ENCODE data around the gene SLC5A9.
"Not testable (repeated sequence)": the region's sequence is repeated elsewhere in the genome, so short reads cannot be mapped to it uniquely, and the experiment has no call there.

Gene SLC5A9

DNA sequence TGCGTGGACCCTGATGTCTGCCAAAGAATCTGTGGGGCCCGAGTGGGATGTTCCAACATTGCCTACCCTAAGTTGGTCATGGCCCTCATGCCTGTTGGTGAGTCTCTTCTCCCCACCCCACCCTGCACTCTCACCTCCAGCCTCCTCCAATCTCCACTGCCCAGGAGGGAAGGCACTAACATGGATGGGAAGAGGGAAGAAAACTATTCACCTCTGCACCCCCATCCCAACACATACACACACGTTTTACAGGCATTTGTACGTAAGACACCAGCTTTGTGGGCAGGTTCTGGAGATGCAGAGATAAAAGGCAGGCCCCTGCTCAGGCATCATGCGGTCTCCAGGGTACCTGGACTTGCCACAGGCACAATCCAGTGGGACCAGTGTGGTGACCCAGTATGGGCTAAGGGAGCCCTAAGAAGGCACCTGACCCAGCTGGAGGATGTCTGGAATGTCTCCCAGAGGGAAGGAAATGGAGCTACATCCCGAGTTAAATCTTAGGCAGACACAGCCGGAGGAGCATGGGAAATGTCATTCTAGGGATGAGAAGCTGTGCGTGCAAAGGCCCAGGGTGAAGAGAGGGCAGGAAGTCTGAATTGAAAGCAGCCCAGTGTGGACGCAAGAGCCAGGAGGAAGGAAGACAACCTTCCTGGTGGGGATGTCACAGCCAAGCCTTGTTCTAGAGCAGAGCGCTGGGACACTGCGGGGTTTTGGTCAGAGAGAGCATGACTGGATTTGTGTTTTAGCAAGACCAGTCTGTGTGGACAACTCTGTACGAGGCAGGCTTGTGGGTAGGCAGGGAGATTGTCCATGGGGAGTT is 11.4 kb downstream of the SLC5A9 start:
- DNase-seq (ENCODE audit: extremely low spot score, insufficient read length, low read depth) (no peak), FAIRE-seq (no peak)

DNA sequence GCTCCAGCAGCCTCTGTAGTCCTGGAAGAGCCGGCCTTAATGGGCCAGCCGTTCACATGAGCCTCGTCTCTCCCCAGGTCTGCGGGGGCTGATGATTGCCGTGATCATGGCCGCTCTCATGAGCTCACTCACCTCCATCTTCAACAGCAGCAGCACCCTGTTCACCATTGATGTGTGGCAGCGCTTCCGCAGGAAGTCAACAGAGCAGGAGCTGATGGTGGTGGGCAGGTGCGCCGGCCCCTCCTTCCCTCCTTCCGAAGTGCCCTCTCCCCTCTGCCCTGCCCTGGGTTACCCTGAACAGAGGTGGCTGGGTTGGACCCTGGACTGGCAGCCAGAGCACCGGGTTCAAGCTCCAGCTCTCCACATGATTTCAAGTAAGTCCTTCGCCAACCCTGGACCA is 13.1 kb downstream of the SLC5A9 start:
- FAIRE-seq: no peak
- no peak for DNase-seq (ENCODE audit: extremely low spot score, insufficient read length, low read depth)

DNA sequence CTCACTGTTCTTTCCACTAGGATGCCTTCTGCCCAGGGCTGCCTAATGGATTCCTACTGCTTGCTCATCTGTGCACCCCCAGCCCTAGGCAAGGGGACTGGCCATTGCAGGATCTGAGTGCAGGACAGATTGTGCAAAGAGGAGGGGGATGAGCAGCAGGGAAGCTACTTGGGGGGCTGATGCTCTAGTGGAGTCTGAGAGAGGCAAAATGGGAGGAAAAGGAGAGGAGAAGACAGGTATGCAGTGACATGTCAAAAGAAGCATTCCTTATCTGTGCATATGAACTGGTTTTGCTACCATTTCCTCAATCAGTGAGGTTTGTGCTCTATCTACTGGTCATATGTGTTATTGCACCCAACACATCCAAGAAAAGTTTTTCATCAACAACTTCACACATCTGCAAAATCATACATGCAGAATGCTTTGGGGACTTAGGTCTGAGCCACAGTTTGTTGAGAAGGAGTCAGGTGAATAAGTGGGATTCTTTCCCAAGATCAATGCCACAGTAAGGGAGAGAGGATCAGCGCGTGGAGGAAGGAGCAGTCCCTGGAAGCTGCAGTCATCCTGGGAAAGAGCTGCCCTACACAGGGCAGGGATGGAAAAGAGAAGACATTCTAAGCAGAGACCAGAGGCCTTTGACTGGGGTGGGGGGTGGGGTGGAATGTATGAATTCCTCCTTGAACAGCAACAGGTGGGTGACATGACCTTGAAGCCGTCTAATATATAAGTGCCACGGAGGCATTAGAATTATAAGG is 14.4 kb downstream of the SLC5A9 start:
- DNase-seq (ENCODE audit: extremely low spot score, insufficient read length, low read depth): no peak
- FAIRE-seq: peak; percentile 83

DNA sequence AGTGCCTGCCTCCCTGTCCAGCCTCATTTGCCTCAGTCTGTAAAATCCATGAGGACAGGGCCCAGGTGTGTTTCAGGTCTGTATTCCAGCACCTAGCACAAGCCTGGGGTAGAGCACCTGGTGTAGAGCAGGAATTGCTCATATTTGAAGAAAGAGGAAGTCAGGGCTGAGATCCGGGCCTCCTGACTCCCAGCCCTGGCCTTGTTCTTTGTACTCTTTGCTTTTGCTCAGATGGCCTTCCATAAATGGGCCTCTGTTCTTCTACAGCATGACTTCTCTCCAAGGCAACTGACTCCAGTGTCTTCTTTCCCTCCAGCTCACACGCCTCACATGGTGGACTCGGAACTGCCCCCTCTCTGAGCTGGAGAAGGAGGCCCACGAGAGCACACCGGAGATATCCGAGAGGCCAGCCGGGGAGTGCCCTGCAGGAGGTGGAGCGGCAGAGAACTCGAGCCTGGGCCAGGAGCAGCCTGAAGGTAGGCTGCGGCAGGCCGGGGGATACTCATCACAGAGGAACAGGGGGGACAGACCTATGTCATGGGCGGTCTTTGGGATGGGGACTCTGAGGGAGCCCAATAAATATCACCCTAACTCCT is 19.7 kb downstream of the SLC5A9 start:
- FAIRE-seq: no peak
- no peak for DNase-seq (ENCODE audit: extremely low spot score, insufficient read length, low read depth)

DNA sequence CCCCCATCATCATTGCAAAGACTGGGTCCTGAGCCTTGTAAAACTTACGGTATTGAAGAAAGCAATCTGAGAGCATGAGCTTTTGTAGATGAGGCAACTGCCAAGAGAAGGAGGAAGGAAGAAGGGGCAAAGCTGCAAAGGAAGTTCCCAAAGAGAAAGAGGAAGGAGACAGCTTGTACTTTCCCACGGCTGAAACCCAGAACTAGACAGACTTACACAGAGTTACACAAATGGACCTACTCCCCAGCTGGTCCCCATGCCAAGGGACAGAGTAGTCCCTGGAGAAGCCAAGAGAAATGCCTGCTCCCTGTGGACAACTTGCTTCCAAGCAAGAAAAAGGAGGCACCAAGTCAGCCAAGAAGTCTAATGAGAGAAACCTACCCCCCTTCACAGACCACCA is 22.6 kb downstream of the SLC5A9 start:
- DNase-seq (ENCODE audit: extremely low spot score, insufficient read length, low read depth) (no peak), FAIRE-seq (peak; percentile 33)

DNA sequence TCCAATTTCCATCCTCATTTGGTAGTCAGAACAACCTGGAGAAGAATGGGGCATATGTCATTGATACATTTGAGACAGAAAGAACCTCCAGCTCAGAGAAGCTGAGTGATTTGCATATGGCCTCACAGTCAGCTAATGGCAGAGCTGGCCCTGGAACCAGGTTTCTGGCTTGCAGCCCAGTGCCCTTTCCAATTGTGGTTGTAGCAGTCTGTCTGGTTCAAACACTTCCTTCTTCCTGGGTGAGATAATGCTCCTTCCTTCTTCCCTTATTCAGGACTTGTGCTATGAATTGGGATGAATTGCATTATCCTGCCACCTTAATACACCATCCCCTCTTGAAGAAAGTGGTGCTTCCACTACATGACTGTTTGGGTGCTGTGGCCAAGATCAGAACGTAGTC is 24.2 kb downstream of the SLC5A9 start:
- FAIRE-seq (no peak), DNase-seq (ENCODE audit: extremely low spot score, insufficient read length, low read depth) (no peak)

DNA sequence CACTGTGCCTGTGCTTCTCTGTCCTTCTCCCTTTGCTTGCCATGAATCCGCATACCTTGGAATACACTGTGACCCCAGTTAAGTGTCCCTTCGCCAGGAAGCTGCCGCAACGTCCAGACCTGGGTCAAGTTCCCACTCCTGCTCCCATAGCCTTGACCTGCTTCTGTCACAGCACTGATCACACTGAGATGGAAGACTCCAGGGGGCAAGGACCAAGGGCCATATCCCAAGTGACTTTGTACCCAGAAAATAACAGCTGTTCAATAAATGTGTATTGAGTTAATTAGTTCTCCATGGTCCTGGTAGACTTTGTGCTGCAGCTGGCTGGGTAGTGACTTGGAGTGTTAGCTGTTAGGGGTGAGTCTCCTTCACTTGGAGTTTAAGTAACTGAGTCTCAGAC is 25.8 kb downstream of the SLC5A9 start:
- no peak for FAIRE-seq
- no peak for DNase-seq (ENCODE audit: extremely low spot score, insufficient read length, low read depth)

DNA sequence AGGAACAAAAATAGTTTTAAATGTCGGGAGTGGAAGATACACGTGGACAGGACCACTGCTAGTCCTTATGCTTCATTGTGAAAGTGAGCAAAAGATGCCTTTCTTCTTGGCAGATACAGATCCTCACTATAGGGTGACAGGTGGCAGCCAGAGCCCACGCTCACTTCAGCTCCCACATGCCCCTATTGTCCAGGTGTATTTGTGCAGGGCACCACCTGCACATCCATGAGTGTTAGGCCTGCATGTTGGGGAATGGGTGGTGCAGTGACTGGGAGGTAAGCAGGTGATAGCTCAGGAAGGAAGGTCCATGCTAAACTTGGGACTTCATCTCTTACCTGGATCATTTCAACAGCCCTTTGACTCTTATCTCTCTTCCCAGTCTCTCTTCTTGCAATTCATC is 27.4 kb downstream of the SLC5A9 start:
- DNase-seq (ENCODE audit: extremely low spot score, insufficient read length, low read depth) (no peak), FAIRE-seq (no peak)

DNA sequence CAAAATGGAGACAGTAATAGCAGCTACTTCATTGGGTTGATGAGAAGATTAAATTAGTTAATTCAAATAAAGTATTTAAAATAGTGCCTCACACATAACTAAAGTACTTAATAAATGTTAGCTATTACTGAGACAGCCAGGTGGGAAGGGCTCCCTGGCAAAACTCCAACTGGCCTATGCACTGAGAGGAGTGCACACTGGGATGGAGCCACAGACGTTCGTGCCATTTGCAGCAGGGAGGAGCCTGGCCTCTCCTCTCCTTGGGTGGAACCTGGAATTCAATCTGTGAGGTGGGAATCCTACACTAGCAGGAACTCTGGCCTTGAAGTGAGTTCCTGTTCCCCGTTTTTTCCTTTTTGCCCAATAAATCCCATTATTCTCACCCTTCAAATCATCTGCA is 28.1 kb downstream of the SLC5A9 start:
- FAIRE-seq (no peak), DNase-seq (ENCODE audit: extremely low spot score, insufficient read length, low read depth) (no peak)

DNA sequence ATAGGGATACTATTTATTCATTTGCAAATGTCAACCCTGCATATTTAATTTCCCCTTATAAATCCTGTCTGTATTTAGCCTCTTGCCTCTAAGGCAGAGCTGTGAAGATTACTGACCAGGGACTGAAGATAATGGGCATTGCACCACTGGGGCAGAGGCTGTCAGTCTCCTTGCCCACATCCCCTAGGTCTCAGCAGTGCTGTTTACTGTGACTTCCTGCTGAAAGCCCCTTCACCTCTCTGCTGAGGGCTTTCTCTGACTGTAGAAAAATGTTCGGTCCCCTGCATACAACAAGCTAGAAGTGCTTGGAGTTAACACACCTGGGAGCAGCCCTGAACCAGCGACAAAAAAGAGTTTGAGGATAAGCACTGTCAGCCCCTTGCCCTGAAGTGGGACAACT is 28.8 kb downstream of the SLC5A9 start:
- DNase-seq (ENCODE audit: extremely low spot score, insufficient read length, low read depth) (no peak), FAIRE-seq (no peak)

DNA sequence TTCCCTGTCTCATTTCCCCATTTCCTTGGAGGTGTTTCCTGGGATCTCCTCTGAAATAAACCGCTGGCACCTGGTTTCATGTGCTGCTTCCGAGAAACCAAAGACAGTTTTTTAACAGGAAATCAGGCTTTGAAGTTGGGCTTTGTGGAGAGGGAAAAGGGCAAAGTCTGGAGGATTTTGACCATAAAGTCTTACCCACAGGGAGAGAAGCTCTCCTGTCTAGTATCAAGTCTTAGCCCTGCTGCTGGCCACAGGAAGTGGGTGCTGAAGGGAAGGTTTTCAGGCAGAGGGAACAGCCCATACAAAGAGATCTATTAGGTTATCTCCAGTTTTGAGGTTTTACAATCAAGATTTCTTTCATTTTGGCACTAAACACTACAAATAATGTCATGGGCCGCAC is 29.3 kb downstream of the SLC5A9 start:
- no peak for FAIRE-seq
- no peak for DNase-seq (ENCODE audit: extremely low spot score, insufficient read length, low read depth)

DNA sequence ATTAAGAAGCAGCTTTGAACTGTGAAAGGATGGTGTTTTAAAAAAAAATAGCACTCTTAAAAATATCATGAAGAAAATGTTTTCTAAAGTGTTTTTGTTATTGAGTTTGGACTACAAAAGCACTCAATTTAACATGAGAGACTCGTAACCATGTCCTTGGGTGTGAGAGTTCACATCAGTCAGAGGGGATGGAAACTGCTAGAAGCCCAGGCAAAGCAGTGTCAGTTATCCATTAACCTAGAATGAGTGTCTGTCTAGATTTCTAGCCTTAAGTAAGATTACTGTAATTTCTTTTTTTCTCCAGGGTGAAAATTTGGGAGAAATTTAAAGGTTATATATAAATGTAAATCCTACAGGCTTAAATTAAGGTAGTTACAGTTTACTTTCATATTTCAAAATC is 31.7 kb downstream of the SLC5A9 start:
- FAIRE-seq (no peak), DNase-seq (ENCODE audit: extremely low spot score, insufficient read length, low read depth) (no peak)

DNA sequence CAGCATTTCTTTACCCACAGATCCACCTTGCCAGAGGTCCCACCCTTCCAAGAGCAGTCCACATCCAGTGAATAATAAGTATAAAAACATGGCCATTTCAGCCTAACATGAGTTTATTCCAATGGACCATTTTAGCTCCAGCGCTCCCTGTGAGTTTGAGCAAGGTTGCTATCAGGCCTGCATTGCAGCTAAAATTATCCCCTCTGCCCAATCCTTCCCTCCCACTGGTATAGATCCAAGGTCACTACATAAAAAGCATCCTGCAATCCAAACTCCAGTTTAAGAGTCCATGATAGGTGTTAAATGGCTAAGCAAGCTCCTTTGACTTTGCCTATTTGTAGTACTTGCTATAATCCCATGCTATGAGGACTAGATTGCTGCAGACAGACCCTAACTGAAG is 35.6 kb downstream of the SLC5A9 start:
- no peak for FAIRE-seq
- no peak for DNase-seq (ENCODE audit: extremely low spot score, insufficient read length, low read depth)

DNA sequence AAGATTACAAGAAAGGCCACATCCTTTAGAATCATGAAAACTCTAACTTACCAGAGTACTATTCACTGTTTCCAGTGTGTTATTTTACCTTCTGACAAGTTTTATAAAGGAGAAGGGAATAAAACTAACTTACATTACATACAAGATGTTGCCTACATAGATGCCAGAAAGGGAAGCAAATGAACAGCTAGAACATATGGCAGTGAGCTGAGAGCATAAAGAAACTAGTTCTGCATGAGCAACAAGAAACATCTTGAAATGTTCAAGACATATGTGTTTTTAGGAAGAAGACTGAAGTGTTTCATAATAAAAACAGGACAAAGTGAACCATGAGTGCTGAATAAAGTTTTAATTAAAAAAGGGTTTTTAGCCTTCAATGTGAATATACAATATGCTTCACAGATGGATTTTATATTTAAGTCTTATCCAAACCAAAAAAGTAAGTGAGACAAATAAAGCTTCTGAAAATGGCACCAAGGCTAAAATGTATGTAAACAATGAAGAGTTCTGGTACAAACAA is 39.4 kb downstream of the SLC5A9 start:
- no peak for DNase-seq (ENCODE audit: extremely low spot score, insufficient read length, low read depth)
- FAIRE-seq: no peak

DNA sequence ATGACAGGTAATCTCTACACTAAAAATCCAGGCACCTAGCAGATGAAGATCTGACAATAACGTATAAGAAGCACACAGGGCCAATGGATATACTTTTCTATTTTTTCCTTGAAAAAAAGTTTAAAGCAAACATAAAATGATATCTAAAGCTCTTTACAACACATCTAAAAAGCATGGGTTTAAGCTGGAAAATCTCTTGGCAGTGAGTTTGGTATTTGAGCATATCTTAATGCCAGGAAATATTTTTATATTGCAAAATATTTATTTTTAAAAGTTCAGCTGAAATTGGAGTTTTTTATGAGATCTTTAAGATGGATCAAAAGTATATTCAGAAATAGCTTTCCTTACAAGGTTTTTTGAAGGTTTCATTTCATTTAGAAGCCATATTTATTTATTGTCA is 40.5 kb downstream of the SLC5A9 start:
- DNase-seq (ENCODE audit: extremely low spot score, insufficient read length, low read depth): no peak
- FAIRE-seq: no peak

DNA sequence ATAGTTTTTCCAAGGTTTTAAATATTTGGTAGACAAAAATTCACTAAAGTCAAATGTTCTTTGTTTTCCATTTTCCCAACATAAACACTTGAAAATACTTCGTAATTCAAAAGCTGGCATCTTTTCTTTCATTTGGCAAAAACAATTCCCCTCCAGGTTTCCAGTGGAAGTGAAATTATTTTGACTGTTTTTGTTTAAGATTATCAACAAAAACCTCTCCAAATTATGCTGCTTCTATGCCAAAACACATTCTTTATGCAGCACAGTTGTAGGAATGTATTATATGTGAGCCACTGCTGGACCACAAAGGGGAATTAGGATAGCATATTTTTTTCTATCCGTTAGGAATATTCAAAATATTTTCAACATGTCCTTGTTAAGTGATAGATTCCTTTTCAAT is 44.1 kb downstream of the SLC5A9 start:
- FAIRE-seq: no peak
- DNase-seq (ENCODE audit: extremely low spot score, insufficient read length, low read depth): no peak

DNA sequence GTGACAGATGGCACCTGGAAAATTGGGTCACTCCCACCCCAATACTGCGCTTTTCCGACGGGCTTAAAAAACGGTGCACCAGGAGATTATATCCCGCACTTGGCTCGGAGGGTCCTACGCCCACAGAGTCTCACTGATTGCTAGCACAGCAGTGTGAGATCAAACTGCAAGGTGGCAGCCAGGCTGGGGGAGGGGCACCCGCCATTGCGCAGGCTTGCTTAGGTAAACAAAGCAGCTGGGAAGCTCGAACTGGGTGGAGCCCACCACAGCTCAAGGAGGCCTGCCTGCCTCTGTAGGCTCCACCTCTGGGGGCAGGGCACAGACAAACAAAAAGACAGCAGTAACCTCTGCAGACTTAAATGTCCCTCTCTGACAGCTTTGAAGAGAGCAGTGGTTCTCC is 54.9 kb downstream of the SLC5A9 start:
- not testable (repeated sequence) for DNase-seq (ENCODE audit: extremely low spot score, insufficient read length, low read depth); FAIRE-seq

DNA sequence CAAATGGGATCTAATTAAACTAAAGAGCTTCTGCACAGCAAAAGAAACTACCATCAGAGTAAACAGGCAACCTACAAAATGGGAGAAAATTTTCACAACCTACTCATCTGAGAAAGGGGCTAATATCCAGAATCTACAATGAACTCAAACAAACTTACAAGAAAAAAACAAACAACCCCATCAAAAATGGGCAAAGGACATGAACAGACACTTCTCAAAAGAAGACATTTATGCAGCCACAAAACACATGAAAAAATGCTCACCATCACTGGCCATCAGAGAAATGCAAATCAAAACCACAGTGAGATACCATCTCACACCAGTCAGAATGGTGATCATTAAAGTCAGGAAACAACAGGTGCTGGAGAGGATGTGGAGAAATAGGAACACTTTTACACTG is 59.8 kb downstream of the SLC5A9 start:
- not testable (repeated sequence) for FAIRE-seq; DNase-seq (ENCODE audit: extremely low spot score, insufficient read length, low read depth)

DNA sequence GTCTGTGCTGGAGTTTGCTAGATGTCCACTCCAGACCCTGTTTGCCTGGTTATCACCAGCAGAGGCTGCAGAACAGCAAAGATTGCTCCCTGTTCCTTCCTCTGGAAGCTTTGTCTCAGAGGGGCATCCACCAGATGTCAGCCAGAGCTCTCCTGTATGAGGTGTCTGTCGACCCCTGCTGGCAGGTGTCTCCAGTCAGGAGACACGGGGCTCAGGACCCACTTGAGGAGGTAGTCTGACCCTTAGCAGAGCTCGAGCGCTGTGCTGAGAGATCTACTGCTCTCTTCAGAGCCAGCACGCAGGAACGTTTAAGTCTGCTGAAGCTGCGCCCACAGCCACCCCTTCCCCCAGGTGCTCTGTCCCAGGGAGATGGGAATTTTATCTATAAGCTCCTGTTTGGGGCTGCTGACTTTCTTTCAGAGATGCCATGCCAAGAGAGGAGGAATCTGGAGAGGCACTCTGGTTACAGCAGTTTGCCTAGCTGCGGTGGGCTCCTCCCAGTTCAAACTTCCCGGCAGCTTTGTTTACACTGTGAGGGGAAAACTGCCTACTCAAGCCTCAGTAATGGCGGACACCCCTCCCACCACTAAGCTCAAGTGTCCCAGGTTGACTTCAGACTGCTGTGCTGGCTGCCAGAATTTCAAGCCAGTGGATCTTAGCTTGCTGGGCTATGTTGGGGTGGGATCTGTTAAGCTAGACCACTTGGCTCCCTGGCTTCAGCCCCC is 62.3 kb downstream of the SLC5A9 start:
- DNase-seq (ENCODE audit: extremely low spot score, insufficient read length, low read depth); FAIRE-seq: not testable (repeated sequence)

DNA sequence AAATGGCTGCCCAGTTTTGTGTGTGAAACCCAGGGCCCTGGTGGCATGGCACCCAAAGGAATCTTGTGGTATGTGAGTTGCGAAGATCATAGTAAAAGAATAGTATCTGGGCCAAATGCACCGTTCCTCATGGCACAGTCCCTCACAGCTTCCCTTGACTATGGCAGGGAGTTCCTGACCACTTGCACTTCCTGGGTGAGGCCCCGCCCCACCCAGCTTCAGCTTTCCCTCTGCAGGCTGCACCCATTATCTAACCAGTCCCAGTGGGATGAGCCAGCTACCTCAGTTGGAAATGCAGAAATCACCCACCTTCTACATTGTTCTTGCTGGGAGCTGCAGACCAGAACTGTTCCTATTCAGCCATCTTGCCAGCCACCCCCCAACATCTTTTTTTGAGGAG is 63.0 kb downstream of the SLC5A9 start:
- FAIRE-seq: no peak
- DNase-seq (ENCODE audit: extremely low spot score, insufficient read length, low read depth): no peak
